OCI-LY1 (cell line): Measurements from ENCODE around the gene CHKA.

ENCODE experiments used
- CTCF ChIP-seq: fragments of 200-600 bp; sonication (generic), shearing (Covaris generic); IDR thresholded peaks from 2 replicates; pipeline ENCODE4 v1.5.1; 2017; ENCODE audit warnings: mild to moderate bottlenecking, antibody characterized with exemption, low read length, moderate library complexity, mixed read lengths
- EZH2 ChIP-seq: fragments of 200-600 bp; sonication (generic), shearing (Covaris generic); IDR thresholded peaks from 2 replicates; pipeline ENCODE4 v1.8.0; 2017; ENCODE audit warnings: borderline replicate concordance, mixed run types, mild to moderate bottlenecking, antibody characterized with exemption, low read length, moderate library complexity, mixed read lengths

DNA sequence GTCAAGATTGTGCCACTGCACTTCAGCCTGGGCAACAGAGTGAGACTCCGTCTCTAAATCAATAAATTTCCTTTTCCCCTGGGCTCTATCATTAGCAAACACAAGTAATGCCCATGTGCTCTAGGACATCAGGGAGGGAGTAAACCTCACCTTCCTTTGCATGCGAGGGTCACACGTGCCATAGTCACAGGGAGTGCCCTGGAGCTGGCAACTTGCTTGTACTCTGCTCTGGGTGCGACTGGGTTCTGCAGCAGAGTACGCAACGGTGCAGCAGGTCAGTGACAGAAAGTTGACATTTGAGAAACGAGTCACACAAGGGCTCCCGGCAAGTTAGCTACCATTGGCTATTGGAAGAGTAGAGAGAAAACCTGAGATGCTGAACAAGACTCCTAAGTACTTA lies 32.6 kb upstream of the CHKA start:
- TF ChIP-seq CTCF (no peak), EZH2 (no peak)
